CD4-positive, alpha-beta T cell (primary cell): Measurements from ENCODE around the gene LILRA2. TPM values are rescaled to one million over a fixed set of nuclear protein-coding genes. Genes with fewer than 3 reads are reported as not detected.
"Not testable (repeated sequence)": the region's sequence is repeated elsewhere in the genome, so short reads cannot be mapped to it uniquely, and the experiment has no call there.

Experiments
- ATAC-seq: fragments of 200-7000 bp; cut with Tn5 transposase; one replicate; pipeline ENCODE4 v1.10.0; 2022; ENCODE audit warnings: mild to moderate bottlenecking; ENCODE audit not compliant: poor library complexity
- CTCF ChIA-PET: fragments of 350-600 bp; sonication (Branson Sonifier 250); formaldehyde crosslinking; loops from one replicate; lab custom pipeline; 2021; ENCODE audit warnings: antibody characterized with exemption, inconsistent platforms; lab: Charles Lee
- POLR2A ChIA-PET: fragments of 350-600 bp; sonication (Branson Sonifier 250); formaldehyde crosslinking; loops from one replicate; lab custom pipeline; 2021; ENCODE audit warnings: antibody characterized with exemption, inconsistent platforms; lab: Charles Lee
- DNase-seq, 14 experiments: peaks; one replicate each; pipeline ENCODE4 v3.0.0-alpha.2; 2013 to 2020; ENCODE audit warnings: mixed read lengths in 2 of 14
- H3K27ac ChIP-seq, 2 donors: one replicate each; pipeline versions ENCODE4 v1.5.1 to v1.7.0; 2013; ENCODE audit warnings: low read length in 2 of 2, low read depth in 1 of 2, mild to moderate bottlenecking in 1 of 2
- H3K27me3 ChIP-seq, 2 experiments: 1 replicate in 1 of 2; 2 replicates in 1 of 2; pipeline versions ENCODE4 v1.6.1 to v1.7.0; 2013; ENCODE audit warnings: low read length in 2 of 2, control low read depth in 1 of 2, mild to moderate bottlenecking in 1 of 2, moderate library complexity in 1 of 2; ENCODE audit not compliant: insufficient read depth in 2 of 2, control insufficient read depth in 1 of 2
- H3K36me3 ChIP-seq: one replicate; pipeline ENCODE4 v1.6.1; 2013; ENCODE audit warnings: low read length, control low read depth; ENCODE audit not compliant: insufficient read depth
- H3K4me1 ChIP-seq: one replicate; pipeline ENCODE4 v1.6.1; 2013; ENCODE audit warnings: low read length, control low read depth; ENCODE audit not compliant: insufficient read depth
- H3K4me3 ChIP-seq: one replicate; pipeline ENCODE4 v1.5.1; 2013; ENCODE audit warnings: mild to moderate bottlenecking, low read length, moderate library complexity
- H3K9me3 ChIP-seq, 2 experiments: 1 replicate in 1 of 2; 2 replicates in 1 of 2; pipeline versions ENCODE4 v1.6.1 to v1.7.0; 2013; ENCODE audit warnings: low read length in 2 of 2, mild to moderate bottlenecking in 2 of 2, control low read depth in 1 of 2, moderate library complexity in 1 of 2; ENCODE audit not compliant: control insufficient read depth in 1 of 2, insufficient read depth in 1 of 2
- H3K27ac Mint-ChIP-seq: one replicate; pipeline ENCODE4 v1.8.0; 2020; ENCODE audit warnings: mixed read lengths
- H3K27me3 Mint-ChIP-seq: one replicate; pipeline ENCODE4 v1.8.0; 2021; ENCODE audit warnings: mixed read lengths
- H3K36me3 Mint-ChIP-seq: one replicate; pipeline ENCODE4 v1.8.0; 2021; ENCODE audit warnings: low read depth, mixed read lengths
- H3K4me1 Mint-ChIP-seq: one replicate; pipeline ENCODE4 v1.8.0; 2021; ENCODE audit warnings: low read depth, mixed read lengths
- H3K4me3 Mint-ChIP-seq: one replicate; pipeline ENCODE4 v1.8.0; 2020; ENCODE audit warnings: mild to moderate bottlenecking, mixed read lengths
- H3K9me3 Mint-ChIP-seq: one replicate; pipeline ENCODE4 v1.8.0; 2020; ENCODE audit warnings: mixed read lengths
- CTCF ChIP-seq: fragments of 200-600 bp; IDR thresholded peaks from one replicate; pipeline ENCODE4 v1.8.0; 2022; ENCODE audit warnings: antibody characterized with exemption, mild to moderate bottlenecking
- intact Hi-C, 2 experiments: fragments of 100-400 bp; cut with DNase I in 1 of 2; cut with micrococcal nuclease in 1 of 2; formaldehyde crosslinking; loops; one replicate each; pipeline versions ENCODE4 v1.15.1 to v1.9.0; 2023 to 2025; cut with DNase I, micrococcal nuclease
- total RNA-seq, 174 experiments: library from RNA in 2 of 174; stranded (reverse) in 2 of 174; gene quantifications; one replicate each; pipeline ENCODE4 v1.2.3 and lab custom pipeline; 2021 to 2026

Gene LILRA2
- total RNA-seq, 2 experiments from 2014 or later: 0.78 to 0.91 TPM

- ATAC-seq (no peak), DNase-seq (no peak)
- no peak overlapping the region for H3K27ac Mint-ChIP-seq
- no peaks in the 10 kb centered on the region for H3K36me3 ChIP-seq
- intact Hi-C loops: no loop called here
- no peaks in the 10 kb centered on the region for H3K4me1 ChIP-seq
- TF ChIP-seq CTCF: no peak
- H3K9me3 Mint-ChIP-seq: no peaks in the 10 kb centered on the region
- CTCF ChIA-PET: no interaction called here
- POLR2A ChIA-PET: no interaction called here
- peaks cover 74% of the 10 kb centered on the region for H3K27me3 Mint-ChIP-seq
- no peaks in the 10 kb centered on the region for H3K9me3 ChIP-seq
- H3K27ac ChIP-seq: no peak overlapping the region
- no peak overlapping the region for H3K4me3 ChIP-seq
- peaks cover 7 to 12% of the 10 kb centered on the region in 2 experiments for H3K27me3 ChIP-seq
- H3K36me3 Mint-ChIP-seq: no peaks in the 10 kb centered on the region
- no peaks in the 10 kb centered on the region for H3K4me1 Mint-ChIP-seq
- no peak overlapping the region for H3K4me3 Mint-ChIP-seq
These were observed 3.3 kb upstream of the LILRA2 start for GRCh38 chr19:54570316-54570715.

- intact Hi-C loops, H3K9me3 ChIP-seq, H3K27ac Mint-ChIP-seq, DNase-seq, H3K36me3 Mint-ChIP-seq, CTCF ChIA-PET, POLR2A ChIA-PET, ATAC-seq, H3K4me3 Mint-ChIP-seq, H3K36me3 ChIP-seq, H3K4me3 ChIP-seq, H3K9me3 Mint-ChIP-seq, H3K27ac ChIP-seq, H3K4me1 ChIP-seq, H3K4me1 Mint-ChIP-seq: not testable (repeated sequence)
- peaks cover 0 to 12% of the 10 kb centered on the region in 2 experiments for H3K27me3 ChIP-seq
- H3K27me3 Mint-ChIP-seq: peaks cover 62% of the 10 kb centered on the region
These were observed 1.6 kb upstream of the LILRA2 start for GRCh38 chr19:54571715-54572615.

- Mint-ChIP-seq H3K4me3 (no peak overlapping the region), H3K27ac (no peak overlapping the region), H3K36me3 (no peaks in the 10 kb centered on the region), H3K27me3 (peaks cover 62% of the 10 kb centered on the region), H3K9me3 (no peaks in the 10 kb centered on the region), H3K4me1 (no peaks in the 10 kb centered on the region)
- no peak for ATAC-seq
- Histone ChIP-seq H3K4me3 (peak overlapping the region; percentile 22), H3K9me3 (no peaks in the 10 kb centered on the region), H3K27me3 (peaks cover 0 to 12% of the 10 kb centered on the region in 2 experiments), H3K27ac (no peak overlapping the region), H3K36me3 (no peaks in the 10 kb centered on the region), H3K4me1 (no peaks in the 10 kb centered on the region)
- no peak for TF ChIP-seq CTCF
- ChIA-PET CTCF (no interaction called here), POLR2A (no interaction called here)
- intact Hi-C loops: no loop called here
- peak in 3 of 14 experiments; percentile 13 to 63 (median 60) for DNase-seq
These were observed 786 bp upstream of the LILRA2 start for GRCh38 chr19:54572696-54573311.
